ENCODE measurements around the gene ABHD16B. TPM values are rescaled to one million over a fixed set of nuclear protein-coding genes. Genes with fewer than 3 reads are reported as not detected.

Gene ABHD16B
- total and polyA plus RNA-seq, 2 donors (not counting 3 experiments of a cell fraction or from before 2014, with no cell fraction given): not detected

GRCh38 chr20:63846128-63846771 is 15.0 kb upstream of the ABHD16B start:
- dilution Hi-C loops (cut with MboI; ENCODE audit: extremely low pct_ligation_motif_present, low sequenced_read_pairs): no loop called here
- Histone ChIP-seq H2AFZ (ENCODE audit: low read depth, low read length) (peak overlapping the region; percentile 77), H3K79me2 (ENCODE audit: control insufficient read depth, insufficient read depth, low read length) (no peaks in the 10 kb centered on the region), H3K4me3 (replicated peaks in 1 of 3; ENCODE audit: insufficient read depth in 1 of 3, low read depth in 1 of 3, low read length in 3 of 3) (no peak overlapping the region), H3K9me1 (replicated peaks; ENCODE audit: control insufficient read depth, extremely low read depth, insufficient read depth, low read length) (no peaks in the 10 kb centered on the region), H3K9me3 (replicated peaks; ENCODE audit: control insufficient read depth, insufficient read depth, low read length) (no peaks in the 10 kb centered on the region), H3K9ac (replicated peaks; ENCODE audit: extremely low read depth, insufficient read depth, low read length) (no peak overlapping the region), H3K36me3 (ENCODE audit: control insufficient read depth in 2 of 2, extremely low read depth in 1 of 2, insufficient read depth in 2 of 2, low read length in 2 of 2) (no peaks in the 10 kb centered on the region), H4K20me1 (replicated peaks; ENCODE audit: control insufficient read depth, extremely low read depth, insufficient read depth, low read length) (no peaks in the 10 kb centered on the region), H3K27me3 (ENCODE audit: control insufficient read depth in 2 of 2, insufficient read depth in 2 of 2, low read length in 2 of 2) (no peaks in the 10 kb centered on the region), H3K4me1 (ENCODE audit: control insufficient read depth, extremely low read depth, insufficient read depth, low read length) (peaks cover 25% of the 10 kb centered on the region), H3K4me2 (ENCODE audit: insufficient read depth, low read length) (no peak overlapping the region), H3K27ac (ENCODE audit: insufficient read depth, low read depth, low read length) (no peak overlapping the region)
- no TSS peak for BruUV-seq (replicated peaks)
- POLR2A ChIA-PET: no interaction called here
- CTCF ChIA-PET: interaction anchor here (2.2 kb wide), 1 partner anchor 12 kb away, joined by 16 read pairs; no protein-coding TSS in a partner anchor
- FAIRE-seq (no peak), DNase-seq (ENCODE audit: low read depth, low spot score) (no peak)
- intact Hi-C loops (cut with micrococcal nuclease): loop anchor here (1.0 kb wide), 1 partner anchor 14 kb away; no protein-coding TSS in a partner anchor
- TF ChIP-seq EZH2 (IDR thresholded peaks at IDR 0.05; ENCODE audit: borderline replicate concordance, low read depth, low read length, severe bottlenecking) (no peak), MYC (IDR thresholded peaks at IDR 0.05; ENCODE audit: low read depth, low read length) (no peak)

GRCh38 chr20:63846888-63847236 is 14.4 kb upstream of the ABHD16B start:
- peak overlapping the region; percentile 77 for H2AFZ ChIP-seq (ENCODE audit: low read depth, low read length)
- H3K9ac ChIP-seq (replicated peaks; ENCODE audit: extremely low read depth, insufficient read depth, low read length): no peak overlapping the region
- intact Hi-C loops (cut with micrococcal nuclease) (loop anchor here (1.0 kb wide), 1 partner anchor 15 kb away; no protein-coding TSS in a partner anchor), dilution Hi-C loops (cut with MboI; ENCODE audit: extremely low pct_ligation_motif_present, low sequenced_read_pairs) (no loop called here)
- H3K4me1 ChIP-seq (ENCODE audit: control insufficient read depth, extremely low read depth, insufficient read depth, low read length): peaks cover 25% of the 10 kb centered on the region
- no peaks in the 10 kb centered on the region for H3K9me1 ChIP-seq (replicated peaks; ENCODE audit: control insufficient read depth, extremely low read depth, insufficient read depth, low read length)
- DNase-seq (ENCODE audit: low read depth, low spot score) (no peak), FAIRE-seq (peak; percentile 85)
- ChIA-PET POLR2A (no interaction called here), CTCF (interaction anchor here (1.3 to 2.2 kb wide), 2 partner anchors 11 to 192 kb away, joined by 3 to 16 read pairs; no protein-coding TSS in a partner anchor)
- no peaks in the 10 kb centered on the region for H3K27me3 ChIP-seq (ENCODE audit: control insufficient read depth in 2 of 2, insufficient read depth in 2 of 2, low read length in 2 of 2)
- no peak for TF ChIP-seq MYC (IDR thresholded peaks at IDR 0.05; ENCODE audit: low read depth, low read length)
- TF ChIP-seq GATA2 (IDR thresholded peaks at IDR 0.05; ENCODE audit: insufficient read depth, insufficient read length, low read depth, low read length): no peak
- no peak for TF ChIP-seq MAX (IDR thresholded peaks at IDR 0.05; ENCODE audit: insufficient read depth, insufficient read length)
- no peak for TF ChIP-seq JUN (IDR thresholded peaks at IDR 0.05; ENCODE audit: borderline replicate concordance, insufficient read depth, insufficient read length, low read depth)
- TF ChIP-seq POLR2A (IDR thresholded peaks at IDR 0.05; ENCODE audit: low read depth, low read length): no peak
- no peak for TF ChIP-seq POLR2AphosphoS5 (IDR thresholded peaks at IDR 0.05; ENCODE audit: insufficient read depth, low read depth, low read length)
- TF ChIP-seq CTCF (IDR thresholded peaks at IDR 0.05; ENCODE audit: extremely low read depth in 1 of 2, insufficient read depth in 1 of 2, low read depth in 1 of 2, low read length in 2 of 2): no peak
- no peak for TF ChIP-seq EZH2 (IDR thresholded peaks at IDR 0.05; ENCODE audit: borderline replicate concordance, low read depth, low read length, severe bottlenecking)
- no peak for TF ChIP-seq FOS (IDR thresholded peaks at IDR 0.05; ENCODE audit: borderline replicate concordance, insufficient read depth, low read length)
- no peak overlapping the region for H3K4me2 ChIP-seq (ENCODE audit: insufficient read depth, low read length)
- BruUV-seq (replicated peaks): no TSS peak
- H4K20me1 ChIP-seq (replicated peaks; ENCODE audit: control insufficient read depth, extremely low read depth, insufficient read depth, low read length): no peaks in the 10 kb centered on the region
- peak overlapping the region; percentile 18 for H3K27ac ChIP-seq (ENCODE audit: insufficient read depth, low read depth, low read length)
- no peaks in the 10 kb centered on the region for H3K9me3 ChIP-seq (replicated peaks; ENCODE audit: control insufficient read depth, insufficient read depth, low read length)
- no peaks in the 10 kb centered on the region for H3K36me3 ChIP-seq (ENCODE audit: control insufficient read depth in 2 of 2, extremely low read depth in 1 of 2, insufficient read depth in 2 of 2, low read length in 2 of 2)
- H3K4me3 ChIP-seq (replicated peaks in 1 of 3; ENCODE audit: insufficient read depth in 1 of 3, low read depth in 1 of 3, low read length in 3 of 3): no peak overlapping the region
- no peaks in the 10 kb centered on the region for H3K79me2 ChIP-seq (ENCODE audit: control insufficient read depth, insufficient read depth, low read length)

Data from endothelial cell of umbilical vein (primary cell).